Calu3 (cell line): ENCODE results near the gene BNIPL. TPM values are rescaled to one million over a fixed set of nuclear protein-coding genes. Genes with fewer than 3 reads are reported as not detected.
A peak's percentile ranks its signal among the peaks of the same experiment; 100 is the strongest.

ENCODE experiments used
- BruUV-seq: library from RNA; stranded (reverse); fragments of 400-500 nt; replicated peaks from 2 replicates; lab custom pipeline; 2021; lab: Mats Ljungman, UMichigan
- CTCF ChIA-PET: fragments of 300-600 bp; sonication (Branson Sonifier 250); formaldehyde crosslinking; loops from one replicate; lab custom pipeline; 2022; ENCODE audit warnings: antibody characterized with exemption; lab: Charles Lee
- DNase-seq: peaks from one replicate; pipeline ENCODE4 v3.0.0; 2022
- H3K27ac Mint-ChIP-seq: one replicate; pipeline ENCODE4 v1.8.0; 2022; ENCODE audit warnings: mixed read lengths; ENCODE audit not compliant: unreplicated experiment
- H3K27me3 Mint-ChIP-seq: one replicate; pipeline ENCODE4 v1.8.0; 2022; ENCODE audit warnings: mixed read lengths; ENCODE audit not compliant: unreplicated experiment
- H3K36me3 Mint-ChIP-seq: one replicate; pipeline ENCODE4 v1.8.0; 2022; ENCODE audit warnings: mild to moderate bottlenecking, moderate library complexity, mixed read lengths; ENCODE audit not compliant: insufficient read depth, unreplicated experiment
- H3K4me1 Mint-ChIP-seq: one replicate; pipeline ENCODE4 v1.8.0; 2022; ENCODE audit warnings: mild to moderate bottlenecking, low read depth, mixed read lengths; ENCODE audit not compliant: unreplicated experiment
- H3K4me3 Mint-ChIP-seq: one replicate; pipeline ENCODE4 v1.8.0; 2022; ENCODE audit warnings: mild to moderate bottlenecking, low read depth, moderate library complexity, mixed read lengths; ENCODE audit not compliant: unreplicated experiment
- H3K9me3 Mint-ChIP-seq: one replicate; pipeline ENCODE4 v1.8.0; 2022; ENCODE audit warnings: low read depth, mixed read lengths; ENCODE audit not compliant: unreplicated experiment
- intact Hi-C: fragments of 100-400 bp; cut with micrococcal nuclease; formaldehyde crosslinking; loops from one replicate; pipeline ENCODE4 v1.10.0; 2022; ENCODE audit not compliant: unreplicated experiment
- total RNA-seq: library from RNA; stranded (reverse); gene quantifications from 2 replicates; pipeline ENCODE4 v1.2.3, GENCODE V29; 2022
- TF ChIP-seq, protein P1 (sequence below): fragments of 200-600 bp; IDR thresholded peaks from one replicate; pipeline ENCODE4 v1.8.0; 2022; ENCODE audit warnings: antibody characterized with exemption; ENCODE audit not compliant: unreplicated experiment

The BNIPL gene
- total RNA-seq, 1 experiment from 2014 or later = 2.4 TPM

DNA sequence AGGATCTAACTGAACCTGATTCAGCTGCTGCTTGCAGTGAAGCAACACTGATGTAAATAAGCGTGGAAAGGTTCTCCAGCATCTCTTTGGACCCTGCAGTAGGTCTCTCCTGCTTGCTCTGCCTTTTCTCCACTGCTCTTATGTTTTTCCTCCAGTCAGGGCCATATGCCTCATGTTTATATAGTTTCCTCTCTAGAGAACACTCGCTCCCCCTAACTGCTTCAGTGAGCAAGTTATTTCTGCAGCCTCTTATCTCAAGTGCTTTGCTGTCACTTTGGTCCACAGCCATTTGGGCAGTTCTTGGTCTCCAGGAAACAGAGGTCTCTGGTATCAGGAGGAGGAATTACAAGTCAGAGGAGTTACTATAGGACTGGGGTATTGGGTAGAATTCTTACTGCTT lies 22.9 kb upstream of the BNIPL start:
- Mint-ChIP-seq H3K9me3 (no peaks in the 10 kb centered on the region), H3K27me3 (no peaks in the 10 kb centered on the region), H3K36me3 (peaks cover 14% of the 10 kb centered on the region), H3K4me3 (no peak overlapping the region), H3K27ac (no peak overlapping the region), H3K4me1 (peaks cover 9% of the 10 kb centered on the region)
- intact Hi-C loops = no loop called here
- CTCF ChIA-PET = no interaction called here
- TF ChIP-seq, protein P1, sequence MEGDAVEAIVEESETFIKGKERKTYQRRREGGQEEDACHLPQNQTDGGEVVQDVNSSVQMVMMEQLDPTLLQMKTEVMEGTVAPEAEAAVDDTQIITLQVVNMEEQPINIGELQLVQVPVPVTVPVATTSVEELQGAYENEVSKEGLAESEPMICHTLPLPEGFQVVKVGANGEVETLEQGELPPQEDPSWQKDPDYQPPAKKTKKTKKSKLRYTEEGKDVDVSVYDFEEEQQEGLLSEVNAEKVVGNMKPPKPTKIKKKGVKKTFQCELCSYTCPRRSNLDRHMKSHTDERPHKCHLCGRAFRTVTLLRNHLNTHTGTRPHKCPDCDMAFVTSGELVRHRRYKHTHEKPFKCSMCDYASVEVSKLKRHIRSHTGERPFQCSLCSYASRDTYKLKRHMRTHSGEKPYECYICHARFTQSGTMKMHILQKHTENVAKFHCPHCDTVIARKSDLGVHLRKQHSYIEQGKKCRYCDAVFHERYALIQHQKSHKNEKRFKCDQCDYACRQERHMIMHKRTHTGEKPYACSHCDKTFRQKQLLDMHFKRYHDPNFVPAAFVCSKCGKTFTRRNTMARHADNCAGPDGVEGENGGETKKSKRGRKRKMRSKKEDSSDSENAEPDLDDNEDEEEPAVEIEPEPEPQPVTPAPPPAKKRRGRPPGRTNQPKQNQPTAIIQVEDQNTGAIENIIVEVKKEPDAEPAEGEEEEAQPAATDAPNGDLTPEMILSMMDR = no peak
- no peak for DNase-seq
- no TSS peak for BruUV-seq

DNA sequence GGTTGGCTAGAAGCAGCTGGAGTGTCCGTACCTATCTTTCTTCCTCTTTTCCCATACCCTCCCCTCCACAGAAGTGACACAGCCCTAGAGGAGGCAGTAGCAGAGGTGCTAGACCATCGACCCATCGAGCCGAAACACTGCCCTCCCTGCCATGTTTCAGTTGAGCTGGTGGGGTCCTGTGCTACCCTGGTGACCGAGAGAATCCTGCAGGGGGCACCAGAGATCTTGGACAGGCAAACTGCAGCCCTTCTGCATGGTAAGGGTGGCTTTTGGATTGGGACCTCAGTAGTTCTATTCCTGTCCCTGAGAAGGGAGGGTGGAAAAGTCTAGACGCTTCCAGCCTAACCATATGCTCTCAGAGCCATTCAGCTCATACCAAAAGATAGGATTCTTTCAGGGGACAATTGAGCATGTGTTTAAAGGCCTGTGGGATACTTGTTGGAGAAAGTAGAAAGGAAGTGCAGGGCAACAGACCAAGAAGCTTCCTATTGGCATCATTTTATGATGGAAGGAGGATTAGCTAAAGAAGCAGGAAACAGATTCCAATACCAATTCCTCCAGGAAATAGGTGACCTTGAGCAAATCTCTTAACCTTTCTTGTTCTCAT lies 11.7 kb upstream of the BNIPL start:
- peaks cover 10% of the 10 kb centered on the region for H3K36me3 Mint-ChIP-seq
- CTCF ChIA-PET = interaction anchor here (0.6 to 1.6 kb wide), 7 partner anchors 18 to 104 kb away, joined by 3 to 14 read pairs (median 5); partner anchors contain the start of genes C1orf56 and MINDY1
- no peak overlapping the region for H3K27ac Mint-ChIP-seq
- H3K9me3 Mint-ChIP-seq = no peaks in the 10 kb centered on the region
- peak; percentile 83 for DNase-seq
- H3K4me1 Mint-ChIP-seq = no peaks in the 10 kb centered on the region
- BruUV-seq = no TSS peak
- H3K27me3 Mint-ChIP-seq = no peaks in the 10 kb centered on the region
- no peak overlapping the region for H3K4me3 Mint-ChIP-seq
- intact Hi-C loops = loop anchor here (2.0 kb wide), 1 partner anchor 132 kb away; the partner anchor contains the start of gene TNFAIP8L2
- TF ChIP-seq, protein P1 = peak; percentile 69

DNA sequence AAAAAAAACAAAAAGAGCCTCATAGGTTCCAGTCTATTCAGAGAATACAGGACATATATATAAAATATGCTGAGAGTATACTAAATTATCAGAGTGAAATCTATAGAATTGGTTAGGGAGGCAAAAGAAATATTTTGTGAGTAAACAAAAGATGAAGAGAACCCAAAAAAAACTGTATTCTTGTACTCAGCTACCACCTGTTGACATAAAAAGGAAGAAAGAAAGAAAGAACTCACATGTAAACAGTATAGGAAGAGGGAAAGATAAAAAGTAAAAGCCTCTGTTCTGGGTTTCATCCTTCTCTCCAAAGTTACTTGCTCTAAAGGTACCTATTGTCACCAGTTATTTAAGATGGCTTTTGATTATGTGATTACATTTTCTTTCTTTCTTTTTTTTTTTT lies 9.9 kb upstream of the BNIPL start:
- CTCF ChIA-PET = no interaction called here
- no peak for DNase-seq
- Mint-ChIP-seq H3K36me3 (peaks cover 10% of the 10 kb centered on the region), H3K27ac (no peak overlapping the region), H3K27me3 (no peaks in the 10 kb centered on the region), H3K9me3 (no peaks in the 10 kb centered on the region), H3K4me3 (no peak overlapping the region), H3K4me1 (no peaks in the 10 kb centered on the region)
- TF ChIP-seq, protein P1 = no peak
- BruUV-seq = no TSS peak
- intact Hi-C loops = no loop called here

DNA sequence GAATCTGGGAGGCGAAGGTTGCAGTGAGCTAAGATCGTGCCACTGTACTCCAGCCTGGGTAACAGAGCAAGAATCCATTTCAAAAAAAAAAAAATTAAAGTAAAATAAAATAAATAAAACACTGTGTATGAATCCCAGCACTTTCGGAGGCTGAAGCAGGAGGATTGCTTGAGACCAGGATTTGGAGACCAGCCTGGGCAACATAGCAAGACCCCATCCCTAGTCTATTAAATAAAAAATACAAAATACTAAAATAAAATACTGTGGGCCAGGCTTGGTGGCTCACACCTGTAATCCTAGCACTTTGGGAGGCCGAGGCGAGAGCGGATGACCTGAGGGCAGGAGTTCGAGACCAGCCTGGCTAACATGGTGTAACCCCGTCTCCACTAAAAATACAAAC lies 4.2 kb upstream of the BNIPL start:
- H3K4me1 Mint-ChIP-seq = peaks cover 9% of the 10 kb centered on the region
- no peak overlapping the region for H3K4me3 Mint-ChIP-seq
- peaks cover 10% of the 10 kb centered on the region for H3K36me3 Mint-ChIP-seq
- intact Hi-C loops = no loop called here
- DNase-seq = no peak
- TF ChIP-seq, protein P1 = no peak
- H3K27me3 Mint-ChIP-seq = no peaks in the 10 kb centered on the region
- H3K27ac Mint-ChIP-seq = no peak overlapping the region
- no TSS peak for BruUV-seq
- CTCF ChIA-PET = interaction anchor here (0.6 kb wide), 1 partner anchor 9 kb away, joined by 3 read pairs; no protein-coding TSS in a partner anchor
- no peaks in the 10 kb centered on the region for H3K9me3 Mint-ChIP-seq
